A673 (cell line): ENCODE measurements around the gene NACC2. TPM values are rescaled to one million over a fixed set of nuclear protein-coding genes. Genes with fewer than 3 reads are reported as not detected.

Experiments
- BruUV-seq: library from RNA; stranded (reverse); fragments of 400-500 nt; replicated peaks from 2 replicates; lab custom pipeline; 2021; lab: Mats Ljungman, UMichigan
- CTCF ChIA-PET: fragments of 300-600 bp; sonication (Branson Sonifier 250); formaldehyde crosslinking; loops from one replicate; lab custom pipeline; 2022; ENCODE audit warnings: antibody characterized with exemption; lab: Charles Lee
- POLR2A ChIA-PET: fragments of 300-600 bp; sonication (Branson Sonifier 250); formaldehyde crosslinking; loops from one replicate; lab custom pipeline; 2022; ENCODE audit warnings: antibody characterized with exemption; ENCODE audit not compliant: low non-redundant PET; lab: Charles Lee
- DNase-seq: peaks from one replicate; pipeline ENCODE4 v3.0.0-alpha.2; 2015; ENCODE audit warnings: low spot score
- H3K27ac ChIP-seq: fragments of 200-600 bp; sonication (generic); 2 replicates; pipeline ENCODE4 v1.5.1; 2016; ENCODE audit warnings: mixed run types, low read depth, mild to moderate bottlenecking, mixed read lengths, antibody characterized with exemption, low read length; ENCODE audit not compliant: poor library complexity, severe bottlenecking
- H3K27me3 ChIP-seq: fragments of 200-600 bp; sonication (generic); replicated peaks from 2 replicates; pipeline ENCODE4 v1.6.1; 2017; ENCODE audit warnings: mixed run types, low read depth, mild to moderate bottlenecking, mixed read lengths, antibody characterized with exemption, low read length; ENCODE audit not compliant: insufficient read depth, poor library complexity
- H3K36me3 ChIP-seq: fragments of 200-600 bp; sonication (generic); 2 replicates; pipeline ENCODE4 v1.6.1; 2016; ENCODE audit warnings: mixed run types, mild to moderate bottlenecking, mixed read lengths, antibody characterized with exemption, low read length; ENCODE audit not compliant: insufficient read depth, poor library complexity, severe bottlenecking
- H3K4me1 ChIP-seq: fragments of 200-600 bp; sonication (generic); 2 replicates; pipeline ENCODE4 v1.6.1; 2017; ENCODE audit warnings: mixed run types, mild to moderate bottlenecking, mixed read lengths, antibody characterized with exemption, low read length; ENCODE audit not compliant: insufficient read depth, poor library complexity, severe bottlenecking
- H3K4me3 ChIP-seq: fragments of 200-600 bp; sonication (generic); 2 replicates; pipeline ENCODE4 v1.5.1; 2016; ENCODE audit warnings: low read depth, mixed run types, mild to moderate bottlenecking, mixed read lengths, low read length; ENCODE audit not compliant: poor library complexity, severe bottlenecking
- H3K9me3 ChIP-seq: fragments of 200-600 bp; sonication (generic); 2 replicates; pipeline ENCODE4 v1.6.1; 2016; ENCODE audit warnings: mixed run types, low read depth, mild to moderate bottlenecking, mixed read lengths, antibody characterized with exemption, low read length; ENCODE audit not compliant: poor library complexity, severe bottlenecking
- EZH2 ChIP-seq: fragments of 200-600 bp; sonication (generic); IDR thresholded peaks from 2 replicates; pipeline ENCODE4 v1.6.1; 2017; ENCODE audit warnings: borderline replicate concordance, low read depth, mild to moderate bottlenecking, mixed read lengths, antibody characterized with exemption, low read length; ENCODE audit not compliant: poor library complexity, severe bottlenecking
- intact Hi-C: fragments of 100-400 bp; cut with micrococcal nuclease; formaldehyde crosslinking; loops from one replicate; pipeline ENCODE4 v1.10.0; 2022; ENCODE audit not compliant: unreplicated experiment
- total RNA-seq: library from RNA; stranded (reverse); gene quantifications from 2 replicates; pipeline ENCODE4 v1.2.3, GENCODE V29; 2021
- TF ChIP-seq, protein P1 (sequence below): fragments of 300-800, 200-600 bp; sonication (generic); conservative IDR thresholded peaks from 2 replicates; pipeline ENCODE4 v1.5.1; 2017; ENCODE audit warnings: low read depth, mild to moderate bottlenecking, antibody characterized with exemption, low read length, moderate library complexity, mixed read lengths

Gene NACC2
- total RNA-seq, 1 experiment from 2014 or later: 19.5 TPM

GRCh38 chr9:136050701-136051452 is 44.2 kb downstream of the NACC2 start:
- H3K27me3 ChIP-seq: no peaks in the 10 kb centered on the region
- H3K9me3 ChIP-seq: no peaks in the 10 kb centered on the region
- peak; percentile 64 for DNase-seq
- CTCF ChIA-PET: interaction anchor here (0.5 kb wide), 1 partner anchor 84 kb away, joined by 3 read pairs; no protein-coding TSS in a partner anchor
- POLR2A ChIA-PET: no interaction called here
- H3K27ac ChIP-seq: peak overlapping the region; percentile 97
- H3K36me3 ChIP-seq: peaks cover 16% of the 10 kb centered on the region
- TF ChIP-seq, protein P1, sequence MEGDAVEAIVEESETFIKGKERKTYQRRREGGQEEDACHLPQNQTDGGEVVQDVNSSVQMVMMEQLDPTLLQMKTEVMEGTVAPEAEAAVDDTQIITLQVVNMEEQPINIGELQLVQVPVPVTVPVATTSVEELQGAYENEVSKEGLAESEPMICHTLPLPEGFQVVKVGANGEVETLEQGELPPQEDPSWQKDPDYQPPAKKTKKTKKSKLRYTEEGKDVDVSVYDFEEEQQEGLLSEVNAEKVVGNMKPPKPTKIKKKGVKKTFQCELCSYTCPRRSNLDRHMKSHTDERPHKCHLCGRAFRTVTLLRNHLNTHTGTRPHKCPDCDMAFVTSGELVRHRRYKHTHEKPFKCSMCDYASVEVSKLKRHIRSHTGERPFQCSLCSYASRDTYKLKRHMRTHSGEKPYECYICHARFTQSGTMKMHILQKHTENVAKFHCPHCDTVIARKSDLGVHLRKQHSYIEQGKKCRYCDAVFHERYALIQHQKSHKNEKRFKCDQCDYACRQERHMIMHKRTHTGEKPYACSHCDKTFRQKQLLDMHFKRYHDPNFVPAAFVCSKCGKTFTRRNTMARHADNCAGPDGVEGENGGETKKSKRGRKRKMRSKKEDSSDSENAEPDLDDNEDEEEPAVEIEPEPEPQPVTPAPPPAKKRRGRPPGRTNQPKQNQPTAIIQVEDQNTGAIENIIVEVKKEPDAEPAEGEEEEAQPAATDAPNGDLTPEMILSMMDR: 0 out of 2 replicates have a peak, but pooled peaks have one; percentile 8
- no peak for TF ChIP-seq EZH2
- no TSS peak for BruUV-seq
- intact Hi-C loops: loop anchor here (5.0 kb wide), 1 partner anchor 84 kb away; no protein-coding TSS in a partner anchor
- peak overlapping the region; percentile 96 for H3K4me3 ChIP-seq
- peaks cover 83% of the 10 kb centered on the region for H3K4me1 ChIP-seq

- peak overlapping the region; percentile 97 for H3K27ac ChIP-seq
- no peaks in the 10 kb centered on the region for H3K9me3 ChIP-seq
- POLR2A ChIA-PET: no interaction called here
- peaks cover 77% of the 10 kb centered on the region for H3K4me1 ChIP-seq
- TF ChIP-seq EZH2: no peak
- TF ChIP-seq, protein P1: no peak
- BruUV-seq: no TSS peak
- intact Hi-C loops: loop anchor here (5.0 kb wide), 1 partner anchor 83 kb away; no protein-coding TSS in a partner anchor
- peaks cover 16% of the 10 kb centered on the region for H3K36me3 ChIP-seq
- no peak for DNase-seq
- CTCF ChIA-PET: interaction anchor here (0.5 kb wide), 1 partner anchor 85 kb away, joined by 3 read pairs; no protein-coding TSS in a partner anchor
- peak overlapping the region; percentile 96 for H3K4me3 ChIP-seq
- H3K27me3 ChIP-seq: no peaks in the 10 kb centered on the region
Measured at GRCh38 chr9:136050266-136050700, 44.8 kb downstream of the NACC2 start.

DNA sequence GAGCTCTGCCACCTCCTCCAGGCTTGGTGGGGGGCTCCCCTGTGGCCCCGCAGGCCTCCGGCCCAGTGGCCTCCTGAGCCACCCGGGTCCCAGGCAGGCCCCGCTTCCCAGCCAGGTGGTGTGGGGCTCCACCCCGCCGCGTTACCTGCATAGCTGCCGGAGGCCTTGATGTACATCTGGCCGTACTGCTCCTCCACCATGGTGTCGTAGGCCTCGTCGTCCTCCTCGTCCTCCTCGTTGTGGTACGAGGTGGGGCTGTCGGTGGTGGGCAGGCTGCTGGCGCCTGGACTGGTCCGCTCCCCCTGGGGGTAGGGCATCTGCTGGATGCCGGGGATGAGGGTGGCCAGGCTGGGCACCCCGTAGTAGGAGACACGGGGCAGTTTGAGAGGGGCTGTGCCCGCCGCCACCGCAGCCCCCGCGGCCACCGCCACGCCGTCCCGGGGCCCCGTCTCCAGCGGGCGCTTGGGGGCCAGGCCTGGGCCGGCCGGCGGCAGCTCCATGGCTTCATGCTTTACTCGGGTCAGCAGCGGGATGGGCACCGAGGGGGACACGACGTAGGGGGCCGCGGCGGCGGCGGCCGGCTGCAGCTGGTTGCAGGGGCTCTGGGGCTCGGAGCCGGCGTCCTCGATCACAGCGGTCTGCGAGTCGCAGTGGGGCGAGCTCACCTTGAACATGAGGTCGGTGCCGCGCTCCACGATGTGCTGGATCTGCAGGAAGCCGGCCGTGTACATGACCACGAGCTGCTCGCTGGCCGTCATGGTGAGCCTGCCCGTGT is 45.4 kb downstream of the NACC2 start:
- Histone ChIP-seq H3K36me3 (peaks cover 20% of the 10 kb centered on the region), H3K27ac (peak overlapping the region; percentile 97), H3K4me1 (peaks cover 72% of the 10 kb centered on the region), H3K4me3 (peak overlapping the region; percentile 96), H3K27me3 (no peaks in the 10 kb centered on the region), H3K9me3 (no peaks in the 10 kb centered on the region)
- no TSS peak for BruUV-seq
- DNase-seq: no peak
- intact Hi-C loops: loop anchor here (5.0 kb wide), 1 partner anchor 82 kb away; no protein-coding TSS in a partner anchor
- TF ChIP-seq, protein P1: no peak
- no peak for TF ChIP-seq EZH2
- POLR2A ChIA-PET: no interaction called here
- CTCF ChIA-PET: no interaction called here
